ENCODE data around the gene FBXL16. TPM values are rescaled to one million over a fixed set of nuclear protein-coding genes. Genes with fewer than 3 reads are reported as not detected.

The FBXL16 gene
- total and polyA plus RNA-seq, 2 of the 13 experiments (the other 11 are each of a cell fraction or from before 2014, with no cell fraction given): 0.22 to 2.0 TPM

GRCh38 chr16:674968-675883 lies 30.4 kb downstream of the FBXL16 start, which contains the start of gene RHBDL1:
RHBDL1 (plus strand) TSS chr16:675671; CDS start chr16:675791, 120 bp downstream.
- Histone ChIP-seq H2AFZ (ENCODE audit: low read length) (no peak within 1 kb of the TSS), H3K79me2 (ENCODE audit: insufficient read depth, low read length) (no peaks in the 10 kb centered on the region), H3K4me2 (ENCODE audit: low read depth, low read length) (peak within 1 kb of the TSS; percentile 87), H3K4me1 (ENCODE audit: insufficient read depth, low read length) (peaks cover 35% of the 10 kb centered on the region), H3K27ac (ENCODE audit: extremely low read length, insufficient read depth, low read length) (peak within 1 kb of the TSS; percentile 60), H3K9ac (ENCODE audit: insufficient read depth, low read depth, low read length) (peak within 1 kb of the TSS; percentile 58), H3K27me3 (ENCODE audit: control insufficient read depth in 1 of 2, insufficient read depth in 2 of 2, low read length in 2 of 2) (no peaks in the 10 kb centered on the region; a peak in 1 of 5 replicates), H3K4me3 (replicated peaks in 1 of 3; ENCODE audit: insufficient read depth in 1 of 3, low read depth in 2 of 3, low read length in 3 of 3) (peak within 1 kb of the TSS; percentile 42 to 74 (median 52); a peak in 5 of 6 replicates), H3K36me3 (replicated peaks in 1 of 2; ENCODE audit: control insufficient read depth in 1 of 2, insufficient read depth in 2 of 2, low read length in 2 of 2) (peaks cover 18 to 32% of the 10 kb centered on the region in 2 experiments; a peak in 4 of 5 replicates), H4K20me1 (ENCODE audit: insufficient read depth, low read length) (no peaks in the 10 kb centered on the region), H3K9me3 (ENCODE audit: low read length) (no peaks in the 10 kb centered on the region)
- intact Hi-C loops (cut with micrococcal nuclease; ENCODE audit: unreplicated experiment): no loop called here
- BruUV-seq (replicated peaks): no TSS peak
- DNase-seq (ENCODE audit: low spot score) (peak; percentile 26), FAIRE-seq (no peak), ATAC-seq (peak; percentile 1)
- in situ Hi-C loops (cut with HindIII; ENCODE audit: extremely low pct_ligation_motif_present, low pct_unique_long_range_greater_than_20kb): no loop called here
- WGBS (ENCODE audit: low lambda C conversion rate): 31% methylated on average over 9 of the region's 73 CpGs
- POLR2A ChIA-PET: interaction anchor here (0.8 to 1.9 kb wide), 6 partner anchors 8 to 45 kb away, joined by 3 to 12 read pairs (median 4); partner anchors contain the start of genes RHOT2, WDR24 and WDR90
- CTCF ChIA-PET (ENCODE audit: low intra/inter-chr PET ratio, low total read pairs): no interaction called here
- peak; percentile 13; the same call in 1 of the 2 replicates for TF ChIP-seq ZNF768 (CRISPR knock-in tag; IDR thresholded peaks at IDR 0.05)
- TF ChIP-seq POLR2A (IDR thresholded peaks at IDR 0.05; ENCODE audit: insufficient read depth in 1 of 2, low read depth in 2 of 2, low read length in 2 of 2): peak in 1 of 2 experiments; percentile 50; a peak in 1 of 4 replicates
- TF ChIP-seq ZIK1 (CRISPR knock-in tag; IDR thresholded peaks at IDR 0.05; ENCODE audit: borderline replicate concordance, low read depth): 0 out of 2 replicates have a peak, but pooled peaks have one; percentile 36
- TF ChIP-seq ZFP91 (CRISPR knock-in tag; IDR thresholded peaks at IDR 0.05; ENCODE audit: borderline replicate concordance): peak; percentile 7; the same call in 1 of the 2 replicates
- TF ChIP-seq SMAD1 (CRISPR knock-in tag; IDR thresholded peaks at IDR 0.05; ENCODE audit: borderline replicate concordance, low read depth): peak; percentile 87; the same call in 1 of the 2 replicates
- TF ChIP-seq ADNP (CRISPR knock-in tag; IDR thresholded peaks at IDR 0.05): 0 out of 2 replicates have a peak, but pooled peaks have one; percentile 46
- TF ChIP-seq ZNF574 (CRISPR knock-in tag; IDR thresholded peaks at IDR 0.05): no peak; the same call in 1 of the 2 replicates
- 0 out of 2 replicates have a peak, but pooled peaks have one; percentile 44 for TF ChIP-seq PCBP1 (IDR thresholded peaks at IDR 0.05; ENCODE audit: borderline replicate concordance, low read depth, low read length)
- TF ChIP-seq ZNF777 (CRISPR knock-in tag; IDR thresholded peaks at IDR 0.05): no peak
- TF ChIP-seq GPN1 (CRISPR knock-in tag; IDR thresholded peaks at IDR 0.05; ENCODE audit: borderline replicate concordance): 0 out of 2 replicates have a peak, but pooled peaks have one; percentile 45
- no peak for TF ChIP-seq NONO (IDR thresholded peaks at IDR 0.05)
- peak; percentile 63; the same call in 1 of the 2 replicates for TF ChIP-seq NONO (CRISPR knock-in tag; conservative IDR thresholded peaks at IDR 0.05)
- TF ChIP-seq HNRNPL (IDR thresholded peaks at IDR 0.05; ENCODE audit: low read depth, low read length): 0 out of 2 replicates have a peak, but pooled peaks have one; percentile 60
- TF ChIP-seq ZNF687 (CRISPR knock-in tag; IDR thresholded peaks at IDR 0.05): peak; percentile 16
